ENCODE data around the gene ATP2B1.

Gene ATP2B1

DNA sequence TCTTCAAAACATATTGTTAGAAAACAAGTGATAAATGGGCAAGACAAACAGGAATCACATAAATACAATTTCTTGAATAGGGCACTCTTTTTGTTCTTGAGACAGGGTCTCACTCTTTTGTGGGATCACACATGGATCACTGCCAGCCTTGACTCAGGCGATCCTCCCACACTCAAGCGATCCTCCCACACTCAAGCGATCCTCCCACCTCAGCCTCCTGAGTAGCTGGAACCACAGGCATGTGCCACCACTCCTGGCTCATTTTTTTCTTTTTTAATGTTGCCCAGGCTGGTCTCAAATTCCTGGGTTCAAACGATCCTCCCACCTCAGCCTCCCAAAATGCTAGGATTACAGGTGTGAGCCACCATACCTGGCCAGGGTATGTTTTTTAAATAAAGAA lies 57.4 kb downstream of the ATP2B1 start:
- H2AK5ac ChIP-seq (ENCODE audit: low read length): no peak overlapping the region
- H3K4me2 ChIP-seq (ENCODE audit: low read length): no peak overlapping the region
- H3K79me1 ChIP-seq (ENCODE audit: low read length): peaks cover 4% of the 10 kb centered on the region
- H3K79me2 ChIP-seq (ENCODE audit: control insufficient read depth, insufficient read depth, low read length, poor library complexity): peaks cover 7% of the 10 kb centered on the region
- no peak overlapping the region for H4K91ac ChIP-seq (ENCODE audit: low read depth, low read length)
- no peak overlapping the region for H2BK12ac ChIP-seq (ENCODE audit: low read length)
- no peak overlapping the region for H4K8ac ChIP-seq (ENCODE audit: low read depth, low read length)
- H3K9ac ChIP-seq (ENCODE audit: low read length): no peak overlapping the region
- DNase-seq: no peak
- peaks cover 13 to 20% of the 10 kb centered on the region in 2 experiments for H3K4me1 ChIP-seq (ENCODE audit: control insufficient read depth in 1 of 2, insufficient read depth in 2 of 2, low read length in 2 of 2)
- no peak overlapping the region for H2BK120ac ChIP-seq (ENCODE audit: insufficient read depth, low read length, poor library complexity)
- H3K9me3 ChIP-seq (ENCODE audit: insufficient read depth, low read depth, low read length): no peaks in the 10 kb centered on the region
- H4K12ac ChIP-seq (ENCODE audit: low read depth, low read length): no peak overlapping the region
- H3K36me3 ChIP-seq (ENCODE audit: control insufficient read depth in 1 of 2, insufficient read depth in 2 of 2, low read length in 2 of 2): peaks cover 1 to 9% of the 10 kb centered on the region in 2 experiments
- H2AFZ ChIP-seq (ENCODE audit: insufficient read depth, low read length, poor library complexity): no peak overlapping the region
- no CpG with 5 or more reads among the region's 4 CpGs for WGBS (ENCODE audit: extremely low coverage, insufficient coverage, insufficient read length)
- H3K4me3 ChIP-seq (ENCODE audit: low read depth, low read length): no peak overlapping the region
- no peaks in the 10 kb centered on the region for H3K27me3 ChIP-seq (ENCODE audit: insufficient read depth, low read length)
- no peak overlapping the region for H3K23ac ChIP-seq (ENCODE audit: low read length)
- no peak overlapping the region for H2BK5ac ChIP-seq (ENCODE audit: low read depth, low read length, poor library complexity)
- H3K18ac ChIP-seq (ENCODE audit: low read length): no peak overlapping the region
- no peak overlapping the region for H3K14ac ChIP-seq (ENCODE audit: low read length)
- H3K4ac ChIP-seq (ENCODE audit: low read depth, low read length): no peak overlapping the region
- no peak overlapping the region for H3K27ac ChIP-seq (ENCODE audit: low read depth, low read length)

DNA sequence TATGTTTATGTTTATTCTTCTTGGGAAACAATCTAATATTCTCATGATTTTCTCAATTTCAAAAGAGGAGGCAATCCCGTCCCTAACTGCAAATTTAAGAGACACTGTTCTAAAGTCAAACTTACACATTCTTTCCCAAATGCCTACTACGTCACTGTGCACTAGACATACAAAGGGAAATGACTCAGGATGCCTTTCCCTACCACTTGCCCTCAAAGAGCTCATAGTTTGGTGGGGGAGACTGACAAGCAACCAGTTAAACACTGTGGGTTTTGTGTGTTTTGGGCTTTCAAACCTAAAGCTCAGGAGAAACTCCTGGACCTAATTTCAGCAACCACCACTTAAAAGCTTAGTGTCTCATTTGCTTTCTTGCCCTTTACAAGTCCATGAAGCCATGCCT lies 58.4 kb downstream of the ATP2B1 start:
- Histone ChIP-seq H2AFZ (ENCODE audit: insufficient read depth, low read length, poor library complexity) (no peak overlapping the region), H3K4me1 (ENCODE audit: control insufficient read depth in 1 of 2, insufficient read depth in 2 of 2, low read length in 2 of 2) (peaks cover 14 to 24% of the 10 kb centered on the region in 2 experiments), H3K36me3 (ENCODE audit: control insufficient read depth in 1 of 2, insufficient read depth in 2 of 2, low read length in 2 of 2) (peaks cover 1 to 9% of the 10 kb centered on the region in 2 experiments), H4K8ac (ENCODE audit: low read depth, low read length) (no peak overlapping the region), H3K14ac (ENCODE audit: low read length) (no peak overlapping the region), H3K18ac (ENCODE audit: low read length) (no peak overlapping the region), H4K91ac (ENCODE audit: low read depth, low read length) (no peak overlapping the region), H2AK5ac (ENCODE audit: low read length) (no peak overlapping the region), H4K12ac (ENCODE audit: low read depth, low read length) (no peak overlapping the region), H2BK12ac (ENCODE audit: low read length) (no peak overlapping the region), H3K27me3 (ENCODE audit: insufficient read depth, low read length) (no peaks in the 10 kb centered on the region), H3K4ac (ENCODE audit: low read depth, low read length) (no peak overlapping the region), H3K9ac (ENCODE audit: low read length) (no peak overlapping the region), H3K4me2 (ENCODE audit: low read length) (no peak overlapping the region), H2BK5ac (ENCODE audit: low read depth, low read length, poor library complexity) (no peak overlapping the region), H2BK120ac (ENCODE audit: insufficient read depth, low read length, poor library complexity) (no peak overlapping the region), H3K4me3 (ENCODE audit: low read depth, low read length) (no peak overlapping the region), H3K79me2 (ENCODE audit: control insufficient read depth, insufficient read depth, low read length, poor library complexity) (peaks cover 7% of the 10 kb centered on the region), H3K23ac (ENCODE audit: low read length) (no peak overlapping the region), H3K79me1 (ENCODE audit: low read length) (peaks cover 5% of the 10 kb centered on the region), H3K27ac (ENCODE audit: low read depth, low read length) (no peak overlapping the region), H3K9me3 (ENCODE audit: insufficient read depth, low read depth, low read length) (no peaks in the 10 kb centered on the region)
- WGBS (ENCODE audit: extremely low coverage, insufficient coverage, insufficient read length): no CpG with 5 or more reads among the region's 2 CpGs
- DNase-seq: no peak

DNA sequence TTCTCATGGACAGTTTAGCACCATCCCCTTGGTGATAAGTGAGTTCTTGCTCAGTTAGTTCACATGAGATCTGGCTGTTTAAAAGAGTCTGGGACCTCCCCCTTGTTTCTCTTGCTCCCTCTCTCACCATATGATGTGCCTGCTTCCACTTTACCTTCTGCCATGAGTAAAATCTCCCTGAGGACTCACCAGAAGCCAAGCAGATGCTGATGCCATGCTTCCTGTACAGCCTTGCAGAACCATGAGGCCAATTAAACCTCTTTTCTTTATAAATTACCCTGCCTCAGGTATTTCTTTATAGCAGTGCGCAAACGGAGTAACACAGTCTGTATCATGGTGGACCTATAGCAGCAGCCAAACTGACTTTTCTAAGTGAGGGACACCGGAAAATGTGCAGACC lies 58.8 kb downstream of the ATP2B1 start:
- H3K14ac ChIP-seq (ENCODE audit: low read length): no peak overlapping the region
- peaks cover 1 to 9% of the 10 kb centered on the region in 2 experiments for H3K36me3 ChIP-seq (ENCODE audit: control insufficient read depth in 1 of 2, insufficient read depth in 2 of 2, low read length in 2 of 2)
- no peak overlapping the region for H3K23ac ChIP-seq (ENCODE audit: low read length)
- H3K18ac ChIP-seq (ENCODE audit: low read length): no peak overlapping the region
- H2AFZ ChIP-seq (ENCODE audit: insufficient read depth, low read length, poor library complexity): no peak overlapping the region
- H4K12ac ChIP-seq (ENCODE audit: low read depth, low read length): no peak overlapping the region
- H3K4me1 ChIP-seq (ENCODE audit: control insufficient read depth in 1 of 2, insufficient read depth in 2 of 2, low read length in 2 of 2): peaks cover 14 to 24% of the 10 kb centered on the region in 2 experiments
- H3K27ac ChIP-seq (ENCODE audit: low read depth, low read length): no peak overlapping the region
- H3K79me2 ChIP-seq (ENCODE audit: control insufficient read depth, insufficient read depth, low read length, poor library complexity): peaks cover 7% of the 10 kb centered on the region
- DNase-seq: no peak
- no peak overlapping the region for H2BK120ac ChIP-seq (ENCODE audit: insufficient read depth, low read length, poor library complexity)
- no peak overlapping the region for H4K8ac ChIP-seq (ENCODE audit: low read depth, low read length)
- H2BK12ac ChIP-seq (ENCODE audit: low read length): no peak overlapping the region
- no peak overlapping the region for H3K4me2 ChIP-seq (ENCODE audit: low read length)
- H2BK5ac ChIP-seq (ENCODE audit: low read depth, low read length, poor library complexity): no peak overlapping the region
- H3K4me3 ChIP-seq (ENCODE audit: low read depth, low read length): no peak overlapping the region
- H3K27me3 ChIP-seq (ENCODE audit: insufficient read depth, low read length): no peaks in the 10 kb centered on the region
- H3K9ac ChIP-seq (ENCODE audit: low read length): no peak overlapping the region
- no CpG with 5 or more reads among the region's 3 CpGs for WGBS (ENCODE audit: extremely low coverage, insufficient coverage, insufficient read length)
- H4K91ac ChIP-seq (ENCODE audit: low read depth, low read length): no peak overlapping the region
- no peak overlapping the region for H3K4ac ChIP-seq (ENCODE audit: low read depth, low read length)
- peaks cover 5% of the 10 kb centered on the region for H3K79me1 ChIP-seq (ENCODE audit: low read length)
- no peaks in the 10 kb centered on the region for H3K9me3 ChIP-seq (ENCODE audit: insufficient read depth, low read depth, low read length)
- no peak overlapping the region for H2AK5ac ChIP-seq (ENCODE audit: low read length)

DNA sequence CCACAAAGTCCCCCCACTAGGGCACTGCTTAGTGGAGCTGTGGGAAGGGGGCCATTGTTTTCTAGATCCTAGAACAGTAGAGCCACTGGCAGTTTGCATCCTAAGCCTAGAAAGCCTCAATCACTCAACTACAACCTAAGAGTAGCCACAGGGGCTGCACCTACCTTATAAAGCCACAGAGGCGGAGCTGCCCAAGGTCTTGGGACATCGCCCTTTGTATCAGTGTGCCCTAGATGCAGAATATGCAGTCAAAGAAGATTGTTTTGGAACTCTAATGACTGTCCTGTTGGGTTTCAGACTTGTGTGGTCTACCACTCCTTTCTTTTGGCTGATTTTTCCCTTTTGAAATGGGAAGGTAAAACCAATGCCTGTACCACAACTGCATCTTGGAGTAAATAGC lies 59.5 kb downstream of the ATP2B1 start:
- Histone ChIP-seq H3K9ac (ENCODE audit: low read length) (no peak overlapping the region), H3K4me3 (ENCODE audit: low read depth, low read length) (no peak overlapping the region), H2BK5ac (ENCODE audit: low read depth, low read length, poor library complexity) (no peak overlapping the region), H2BK120ac (ENCODE audit: insufficient read depth, low read length, poor library complexity) (no peak overlapping the region), H3K36me3 (ENCODE audit: control insufficient read depth in 1 of 2, insufficient read depth in 2 of 2, low read length in 2 of 2) (peaks cover 1 to 9% of the 10 kb centered on the region in 2 experiments), H3K4ac (ENCODE audit: low read depth, low read length) (no peak overlapping the region), H3K23ac (ENCODE audit: low read length) (no peak overlapping the region), H3K27me3 (ENCODE audit: insufficient read depth, low read length) (no peaks in the 10 kb centered on the region), H2AK5ac (ENCODE audit: low read length) (no peak overlapping the region), H4K8ac (ENCODE audit: low read depth, low read length) (no peak overlapping the region), H3K18ac (ENCODE audit: low read length) (no peak overlapping the region), H4K91ac (ENCODE audit: low read depth, low read length) (no peak overlapping the region), H3K27ac (ENCODE audit: low read depth, low read length) (peak overlapping the region; percentile 63), H3K79me2 (ENCODE audit: control insufficient read depth, insufficient read depth, low read length, poor library complexity) (peaks cover 7% of the 10 kb centered on the region), H4K12ac (ENCODE audit: low read depth, low read length) (no peak overlapping the region), H3K4me1 (ENCODE audit: control insufficient read depth in 1 of 2, insufficient read depth in 2 of 2, low read length in 2 of 2) (peaks cover 14 to 24% of the 10 kb centered on the region in 2 experiments), H3K79me1 (ENCODE audit: low read length) (peaks cover 5% of the 10 kb centered on the region), H3K14ac (ENCODE audit: low read length) (no peak overlapping the region), H3K9me3 (ENCODE audit: insufficient read depth, low read depth, low read length) (no peaks in the 10 kb centered on the region), H2AFZ (ENCODE audit: insufficient read depth, low read length, poor library complexity) (no peak overlapping the region), H2BK12ac (ENCODE audit: low read length) (no peak overlapping the region), H3K4me2 (ENCODE audit: low read length) (no peak overlapping the region)
- no peak for DNase-seq
- WGBS (ENCODE audit: extremely low coverage, insufficient coverage, insufficient read length): no CpG with 5 or more reads among the region's 2 CpGs

Data from trophoblast cell (in vitro differentiated cells and primary cell).